ENCODE results near the gene CFHR5.
"Not testable (repeated sequence)": the region's sequence is repeated elsewhere in the genome, so short reads cannot be mapped to it uniquely, and the experiment has no call there.

The CFHR5 gene

GRCh38 chr1:196960854-196961253, 16.5 kb upstream of the CFHR5 start:
- TF ChIP-seq CTCF (IDR thresholded peaks at IDR 0.05; ENCODE audit: borderline replicate concordance, insufficient read depth, low read depth, low read length) = no peak
- H3K4me3 ChIP-seq (ENCODE audit: low read depth, low read length) = no peak overlapping the region

GRCh38 chr1:196970182-196970581, 7.2 kb upstream of the CFHR5 start:
- TF ChIP-seq CTCF (IDR thresholded peaks at IDR 0.05; ENCODE audit: borderline replicate concordance, insufficient read depth, low read depth, low read length) = no peak

GRCh38 chr1:196976278-196976677, 1.1 kb upstream of the CFHR5 start:
- no peak overlapping the region for H3K4me3 ChIP-seq (ENCODE audit: low read depth, low read length)
- no peak for TF ChIP-seq CTCF (IDR thresholded peaks at IDR 0.05; ENCODE audit: borderline replicate concordance, insufficient read depth, low read depth, low read length)

More at GRCh38 chr1:196970182-196970581, 7.2 kb upstream of the CFHR5 start:
- H3K4me3 ChIP-seq (ENCODE audit: low read depth, low read length) = no peak overlapping the region

GRCh38 chr1:196980859-196981258, 3.5 kb downstream of the CFHR5 start:
- H3K4me3 ChIP-seq (ENCODE audit: low read depth, low read length) = no peak overlapping the region
- TF ChIP-seq CTCF (IDR thresholded peaks at IDR 0.05; ENCODE audit: borderline replicate concordance, insufficient read depth, low read depth, low read length) = no peak

GRCh38 chr1:196982247-196982646, 4.9 kb downstream of the CFHR5 start:
- H3K4me3 ChIP-seq (ENCODE audit: low read depth, low read length) = not testable (repeated sequence)

- not testable (repeated sequence) for H3K4me3 ChIP-seq (ENCODE audit: low read depth, low read length)
Measured at GRCh38 chr1:196991919-196992651, 14.7 kb downstream of the CFHR5 start.

- no peak for TF ChIP-seq CTCF (IDR thresholded peaks at IDR 0.05; ENCODE audit: borderline replicate concordance, insufficient read depth, low read depth, low read length)
- no peak overlapping the region for H3K4me3 ChIP-seq (ENCODE audit: low read depth, low read length)
Measured at GRCh38 chr1:196993916-196994315, 16.6 kb downstream of the CFHR5 start.

GRCh38 chr1:196997423-196997822, 20.1 kb downstream of the CFHR5 start:
- H3K4me3 ChIP-seq (ENCODE audit: low read depth, low read length) = no peak overlapping the region
- no peak for TF ChIP-seq CTCF (IDR thresholded peaks at IDR 0.05; ENCODE audit: borderline replicate concordance, insufficient read depth, low read depth, low read length)
